Right forelimb (tissue), 1 donor: ENCODE data around the gene BTRC.
"Not testable (repeated sequence)": the region's sequence is repeated elsewhere in the genome, so short reads cannot be mapped to it uniquely, and the experiment has no call there.

Experiments
- DNase-seq: peaks from one replicate; pipeline ENCODE4 v3.0.0-alpha.2; 2018

The BTRC gene

GRCh38 chr10:101388676-101389276 lies 34.8 kb downstream of the BTRC start:
- DNase-seq, result no peak

- DNase-seq, result not testable (repeated sequence)
Observed at GRCh38 chr10:101389532-101389931, 35.6 kb downstream of the BTRC start.

GRCh38 chr10:101389986-101390531 lies 36.1 kb downstream of the BTRC start:
- DNase-seq, result no peak

GRCh38 chr10:101393378-101393777 lies 39.4 kb downstream of the BTRC start:
- DNase-seq, result no peak

- DNase-seq, result no peak
Observed at GRCh38 chr10:101394524-101395133, 40.7 kb downstream of the BTRC start.

GRCh38 chr10:101397140-101397539 lies 43.2 kb downstream of the BTRC start:
- DNase-seq, result no peak

- DNase-seq, result no peak
Observed at GRCh38 chr10:101400585-101400984, 46.6 kb downstream of the BTRC start.

GRCh38 chr10:101402711-101403110 lies 48.7 kb downstream of the BTRC start:
- DNase-seq, result no peak

- DNase-seq, result no peak
Observed at GRCh38 chr10:101403161-101403560, 49.2 kb downstream of the BTRC start.

GRCh38 chr10:101405001-101405400 lies 51.0 kb downstream of the BTRC start:
- no peak for DNase-seq

GRCh38 chr10:101411598-101411997 lies 57.6 kb downstream of the BTRC start:
- no peak for DNase-seq

- DNase-seq, result no peak
Observed at GRCh38 chr10:101414034-101414433, 60.1 kb downstream of the BTRC start.

GRCh38 chr10:101415884-101416283 lies 61.9 kb downstream of the BTRC start:
- DNase-seq, result no peak

- DNase-seq, result not testable (repeated sequence)
Observed at GRCh38 chr10:101421967-101422366, 68.0 kb downstream of the BTRC start.

GRCh38 chr10:101425535-101425934 lies 71.6 kb downstream of the BTRC start:
- no peak for DNase-seq

GRCh38 chr10:101428036-101428435 lies 74.1 kb downstream of the BTRC start:
- DNase-seq, result no peak

- DNase-seq, result no peak
Observed at GRCh38 chr10:101429423-101429822, 75.5 kb downstream of the BTRC start.

GRCh38 chr10:101436302-101436701 lies 82.3 kb downstream of the BTRC start:
- no peak for DNase-seq

GRCh38 chr10:101438881-101439391 lies 85.0 kb downstream of the BTRC start:
- no peak for DNase-seq

GRCh38 chr10:101441541-101442455 lies 87.8 kb downstream of the BTRC start:
- DNase-seq, result no peak

- DNase-seq, result no peak
Observed at GRCh38 chr10:101442456-101442800, 88.5 kb downstream of the BTRC start.

- no peak for DNase-seq
Observed at GRCh38 chr10:101444058-101444898, 90.3 kb downstream of the BTRC start.
